ENCODE data around the gene SMDT1. TPM values are rescaled to one million over a fixed set of nuclear protein-coding genes. Genes with fewer than 3 reads are reported as not detected.
"Not testable (repeated sequence)": the region's sequence is repeated elsewhere in the genome, so short reads cannot be mapped to it uniquely, and the experiment has no call there.

The SMDT1 gene
- total RNA-seq, 1 donor from 2014 or later = 113 TPM

- H3K4me1 ChIP-seq = no peaks in the 10 kb centered on the region
- TF ChIP-seq CTCF (IDR thresholded peaks at IDR 0.05) = no peak
- no peaks in the 10 kb centered on the region for H3K27me3 ChIP-seq
- ATAC-seq (no peak), DNase-seq (no peak)
- no peak overlapping the region for H3K27ac ChIP-seq
- intact Hi-C loops (cut with DNase I) = no loop called here
- no peaks in the 10 kb centered on the region for H3K9me3 ChIP-seq
- no peak overlapping the region for H3K4me3 ChIP-seq
- no peaks in the 10 kb centered on the region for H3K36me3 ChIP-seq
These were observed 48.1 kb downstream of the SMDT1 start for GRCh38 chr22:42127606-42128005.

- H3K27me3 ChIP-seq; H3K4me1 ChIP-seq; H3K36me3 ChIP-seq; intact Hi-C loops (cut with DNase I); DNase-seq; H3K27ac ChIP-seq; H3K9me3 ChIP-seq; ATAC-seq; H3K4me3 ChIP-seq: not testable (repeated sequence)
These were observed 48.5 kb downstream of the SMDT1 start for GRCh38 chr22:42128007-42128406.

- H3K27me3 ChIP-seq; DNase-seq; H3K27ac ChIP-seq; H3K4me3 ChIP-seq; H3K9me3 ChIP-seq; H3K36me3 ChIP-seq; H3K4me1 ChIP-seq; intact Hi-C loops (cut with DNase I): not testable (repeated sequence)
- peak; percentile 31 for ATAC-seq
These were observed 49.5 kb downstream of the SMDT1 start for GRCh38 chr22:42128776-42129694.

- H3K4me1 ChIP-seq; H3K4me3 ChIP-seq; H3K9me3 ChIP-seq; ATAC-seq; H3K27ac ChIP-seq; intact Hi-C loops (cut with DNase I); H3K36me3 ChIP-seq; DNase-seq; H3K27me3 ChIP-seq: not testable (repeated sequence)
These were observed 50.7 kb downstream of the SMDT1 start for GRCh38 chr22:42130182-42130581.

GRCh38 chr22:42130639-42131431, 51.3 kb downstream of the SMDT1 start, which contains the start of gene CYP2D6:
Gene CYP2D6, minus strand, starts transcription at chr22:42130810. Its CDS starts 19 bp downstream, at chr22:42130791.
- H3K4me3 ChIP-seq; H3K27me3 ChIP-seq; H3K27ac ChIP-seq; ATAC-seq; H3K36me3 ChIP-seq; intact Hi-C loops (cut with DNase I); H3K9me3 ChIP-seq; H3K4me1 ChIP-seq; DNase-seq: not testable (repeated sequence)

- Histone ChIP-seq H3K4me3 (no peak overlapping the region), H3K27me3 (no peaks in the 10 kb centered on the region), H3K27ac (no peak overlapping the region), H3K4me1 (no peaks in the 10 kb centered on the region), H3K9me3 (no peaks in the 10 kb centered on the region), H3K36me3 (no peaks in the 10 kb centered on the region)
- DNase-seq = no peak
- intact Hi-C loops (cut with DNase I) = no loop called here
- ATAC-seq = no peak
- no peak for TF ChIP-seq CTCF (IDR thresholded peaks at IDR 0.05)
These were observed 52.1 kb downstream of the SMDT1 start for GRCh38 chr22:42131562-42131961.

GRCh38 chr22:42132457-42132856, 53.0 kb downstream of the SMDT1 start:
- no peaks in the 10 kb centered on the region for H3K27me3 ChIP-seq
- no peaks in the 10 kb centered on the region for H3K9me3 ChIP-seq
- intact Hi-C loops (cut with DNase I) = no loop called here
- no peak for TF ChIP-seq CTCF (IDR thresholded peaks at IDR 0.05)
- H3K4me3 ChIP-seq = no peak overlapping the region
- ATAC-seq = no peak
- no peaks in the 10 kb centered on the region for H3K36me3 ChIP-seq
- no peak for DNase-seq
- no peaks in the 10 kb centered on the region for H3K4me1 ChIP-seq
- H3K27ac ChIP-seq = no peak overlapping the region

Other genes starting within 250 kb of the SMDT1 start
- 156 TPM for gene SREBF2, start 246.6 kb upstream of the SMDT1 start, total RNA-seq
- gene SHISA8, start 164.6 kb upstream of the SMDT1 start, total RNA-seq = not detected
- 0.23 TPM for gene TNFRSF13C, start 152.9 kb upstream of the SMDT1 start, total RNA-seq
- 1.3 TPM for gene CENPM, start 132.5 kb upstream of the SMDT1 start, total RNA-seq
- gene SEPTIN3, start 110.3 kb upstream of the SMDT1 start, total RNA-seq = 3.2 TPM
- 1.3 TPM for gene WBP2NL, start 80.9 kb upstream of the SMDT1 start, total RNA-seq
- 28.6 TPM for gene NAGA, start 8.9 kb upstream of the SMDT1 start, total RNA-seq
- gene PHETA2, start 5.5 kb upstream of the SMDT1 start, total RNA-seq = 15.4 TPM
- gene NDUFA6, start 11.1 kb downstream of the SMDT1 start, total RNA-seq = 46.2 TPM
- 1.0 TPM for gene CYP2D6, start 51.1 kb downstream of the SMDT1 start, total RNA-seq
- gene TCF20, start 191.0 kb downstream of the SMDT1 start, total RNA-seq = 47.4 TPM